HG02571 (cell line): Measurements from ENCODE around the gene ATXN2.

ENCODE experiments used
- ATAC-seq: cut with Tn5 transposase; IDR thresholded peaks from one replicate; pipeline ENCODE4 v1.9.1; 2021; ENCODE audit warnings: mild to moderate bottlenecking, moderate library complexity; ENCODE audit not compliant: unreplicated experiment

The ATXN2 gene

DNA sequence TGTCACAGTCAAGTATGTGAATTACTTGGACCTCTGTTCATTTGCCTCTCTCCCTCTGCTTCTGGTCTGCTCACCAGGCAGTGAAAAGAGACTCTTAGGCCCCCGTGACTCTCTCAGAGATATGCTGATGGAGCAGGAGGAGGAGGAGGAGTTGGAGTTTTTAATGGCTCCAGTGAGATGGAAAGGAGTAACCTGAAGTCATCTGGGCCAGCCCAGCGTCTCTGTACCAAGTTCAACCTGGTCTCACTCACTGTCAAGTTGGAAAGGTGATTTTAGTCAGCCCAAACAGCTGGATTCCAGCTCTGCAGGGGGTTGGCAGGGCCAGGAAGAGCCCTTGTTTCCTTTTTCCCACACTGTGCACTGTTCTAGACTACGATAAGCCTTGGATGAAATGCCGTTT lies 144.8 kb downstream of the ATXN2 start:
- no peak for ATAC-seq

DNA sequence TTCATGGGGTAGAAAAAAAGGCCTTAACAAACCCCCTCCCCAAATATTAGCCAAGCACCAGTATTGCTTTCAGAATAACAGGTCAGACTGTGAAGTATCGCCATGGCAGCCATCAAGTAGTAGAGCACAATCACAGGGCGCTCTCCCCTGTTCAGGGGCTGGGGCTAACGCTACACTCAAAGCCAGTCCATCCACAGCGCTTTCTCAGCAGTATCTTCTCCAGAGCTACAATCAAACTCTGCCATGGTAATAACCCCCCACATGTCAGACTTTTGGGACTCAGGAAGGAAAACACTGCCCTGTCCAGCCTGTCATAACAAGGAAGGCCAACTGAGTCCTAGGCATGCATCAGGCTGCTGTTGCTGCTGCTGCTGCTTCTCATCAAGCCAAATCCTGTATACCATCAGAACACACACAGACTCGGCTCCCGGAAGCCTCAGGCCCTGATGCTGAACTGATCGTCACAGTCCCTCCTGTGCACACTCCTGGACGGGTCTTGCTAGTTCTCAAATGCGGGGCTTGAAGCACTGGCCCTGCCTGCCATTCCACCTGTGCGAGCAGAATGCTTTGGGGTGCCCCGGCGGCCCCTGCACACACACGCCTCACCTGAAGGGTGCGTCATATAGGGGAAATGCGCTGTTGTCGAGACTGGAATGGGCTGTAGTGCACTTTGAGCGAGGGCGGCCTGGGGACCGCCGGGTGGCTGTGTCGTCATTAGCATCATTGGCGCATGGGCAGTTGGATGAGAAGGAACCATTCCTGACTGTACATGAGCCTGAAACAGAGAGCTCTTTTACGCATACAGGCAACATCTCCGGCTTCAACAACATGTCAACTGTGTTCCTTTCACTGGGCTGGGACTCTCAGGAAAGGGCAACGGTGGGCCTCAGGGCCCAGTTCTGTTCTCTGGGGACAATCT lies 145.8 kb downstream of the ATXN2 start:
- ATAC-seq = no peak

DNA sequence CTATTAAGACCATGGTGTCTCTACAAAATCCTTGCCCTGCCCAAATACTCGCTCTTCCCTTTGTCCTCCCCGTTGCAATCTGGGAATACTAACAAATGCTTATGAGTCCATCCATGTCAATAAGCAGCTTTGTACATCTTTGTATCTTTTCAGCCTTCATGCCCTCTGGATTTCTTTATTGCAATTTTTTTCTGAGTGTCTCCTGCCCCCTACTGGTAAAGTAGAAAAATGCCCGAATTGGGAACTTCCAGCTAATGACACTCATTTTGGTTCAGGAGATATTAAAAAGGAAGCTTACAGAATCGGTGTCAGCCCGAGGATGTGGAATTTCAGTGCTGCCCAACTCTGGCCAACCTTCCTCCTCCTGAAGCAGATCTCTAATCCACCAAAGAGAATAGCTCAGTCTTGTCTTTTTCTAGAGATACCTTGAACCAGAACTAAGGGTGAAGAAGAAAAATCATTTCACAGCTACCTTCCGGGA lies 147.4 kb downstream of the ATXN2 start:
- no peak for ATAC-seq

DNA sequence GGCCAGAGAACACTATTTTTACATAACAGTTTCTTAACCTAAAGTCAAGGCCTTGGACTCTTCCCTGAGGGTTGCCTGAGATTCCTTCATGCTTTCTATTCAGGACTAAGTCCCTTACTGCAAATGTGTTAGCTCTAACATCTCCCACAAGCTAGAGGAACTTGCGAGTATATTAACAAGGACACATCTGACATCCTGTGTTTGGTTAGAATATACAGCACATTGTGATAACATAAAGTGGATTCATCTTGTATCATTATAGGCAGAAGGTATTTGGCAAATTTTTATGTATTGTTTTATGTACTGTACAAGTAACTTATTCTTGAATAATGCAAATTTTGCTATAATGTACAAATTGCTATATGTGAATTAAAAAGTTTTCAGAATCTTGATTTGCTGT lies 147.9 kb downstream of the ATXN2 start:
- ATAC-seq = no peak

DNA sequence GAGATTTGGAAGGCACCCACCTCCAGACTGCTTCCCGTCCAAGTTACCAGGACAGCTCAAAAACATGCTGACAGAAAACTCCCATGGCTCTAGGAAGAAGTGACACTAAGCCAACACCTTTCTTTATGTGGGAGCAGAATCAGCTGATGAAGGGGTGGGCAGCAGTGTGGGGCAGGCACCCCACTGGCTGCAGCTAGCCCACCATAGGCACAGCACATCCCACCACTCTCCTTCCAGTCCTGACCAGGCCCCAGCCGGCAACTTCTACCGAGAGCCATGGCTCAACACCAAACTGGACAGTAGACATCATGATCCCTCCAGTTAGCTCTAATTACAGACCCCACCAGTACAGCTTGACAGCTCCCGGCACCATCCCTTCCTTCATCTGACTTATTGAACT lies 148.4 kb downstream of the ATXN2 start:
- ATAC-seq = no peak

DNA sequence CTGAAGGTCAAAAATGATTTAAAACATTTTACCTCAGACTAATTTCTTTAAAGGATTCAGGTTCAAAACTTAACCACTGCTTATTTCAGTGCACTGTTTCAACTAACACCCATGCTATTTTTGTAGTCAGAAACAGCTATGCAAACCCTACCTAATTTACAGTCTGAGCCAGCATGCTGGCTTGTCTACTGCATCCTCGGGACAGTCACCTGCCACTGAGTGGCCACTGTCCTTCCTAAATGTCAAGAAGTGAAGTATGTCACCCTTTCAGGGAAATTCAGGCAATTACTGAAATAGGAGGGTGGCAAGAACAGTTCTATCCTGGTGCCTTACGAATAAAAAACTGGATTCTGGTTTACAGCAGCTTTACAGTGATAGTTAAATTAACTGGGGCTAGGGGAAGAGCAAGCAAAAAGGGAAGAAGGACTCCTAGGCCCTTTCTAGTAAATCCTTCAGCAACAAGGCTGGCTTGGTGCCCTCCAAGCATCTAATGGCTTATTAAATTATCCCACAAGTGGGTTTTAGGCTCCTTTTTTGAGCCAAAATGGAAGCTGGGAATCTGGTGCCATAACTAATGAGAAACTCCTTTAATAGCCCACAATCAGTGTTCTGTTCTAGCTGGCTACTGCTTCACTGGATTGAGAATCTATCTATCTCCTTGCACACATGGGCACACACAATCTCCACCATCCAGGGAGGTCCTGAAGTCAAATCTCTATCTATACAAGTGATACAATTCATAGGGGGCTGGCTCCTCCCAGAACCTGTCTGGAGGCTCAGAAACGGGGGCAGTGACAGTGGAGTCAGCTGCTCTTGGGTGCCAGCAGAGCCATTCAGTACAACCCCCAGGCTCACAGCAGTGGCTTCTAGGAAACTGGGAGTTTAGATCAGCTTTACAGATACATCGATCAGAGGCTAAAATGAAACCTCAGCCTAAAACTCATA lies 150.0 kb downstream of the ATXN2 start:
- ATAC-seq = no peak

DNA sequence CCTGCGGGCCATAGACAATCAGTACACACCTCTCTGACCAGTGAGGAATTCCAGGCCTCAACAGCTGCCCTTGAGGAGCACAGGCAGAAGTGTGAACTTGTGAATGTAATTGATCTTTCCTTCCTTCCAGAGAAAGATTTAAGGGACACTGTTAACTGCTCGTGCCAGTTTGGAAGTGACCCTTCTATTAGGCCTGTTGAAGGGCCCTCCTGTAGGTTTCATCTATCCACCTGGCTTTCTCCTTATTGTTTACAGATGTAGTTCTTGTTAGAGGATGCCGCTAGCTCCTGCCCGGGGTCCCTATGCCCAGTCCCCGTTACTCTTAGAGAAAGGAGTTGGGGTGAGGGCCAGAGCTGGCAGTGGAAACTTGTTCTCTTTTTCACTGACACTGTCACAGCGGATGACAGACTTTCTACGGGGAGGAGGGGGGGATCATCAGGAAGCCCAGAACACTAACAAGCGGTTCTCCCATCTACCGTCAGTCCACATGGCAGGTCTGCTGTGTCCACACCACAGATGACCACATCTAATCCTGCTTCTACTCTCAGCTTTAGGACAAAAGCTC lies 150.8 kb downstream of the ATXN2 start:
- no peak for ATAC-seq

DNA sequence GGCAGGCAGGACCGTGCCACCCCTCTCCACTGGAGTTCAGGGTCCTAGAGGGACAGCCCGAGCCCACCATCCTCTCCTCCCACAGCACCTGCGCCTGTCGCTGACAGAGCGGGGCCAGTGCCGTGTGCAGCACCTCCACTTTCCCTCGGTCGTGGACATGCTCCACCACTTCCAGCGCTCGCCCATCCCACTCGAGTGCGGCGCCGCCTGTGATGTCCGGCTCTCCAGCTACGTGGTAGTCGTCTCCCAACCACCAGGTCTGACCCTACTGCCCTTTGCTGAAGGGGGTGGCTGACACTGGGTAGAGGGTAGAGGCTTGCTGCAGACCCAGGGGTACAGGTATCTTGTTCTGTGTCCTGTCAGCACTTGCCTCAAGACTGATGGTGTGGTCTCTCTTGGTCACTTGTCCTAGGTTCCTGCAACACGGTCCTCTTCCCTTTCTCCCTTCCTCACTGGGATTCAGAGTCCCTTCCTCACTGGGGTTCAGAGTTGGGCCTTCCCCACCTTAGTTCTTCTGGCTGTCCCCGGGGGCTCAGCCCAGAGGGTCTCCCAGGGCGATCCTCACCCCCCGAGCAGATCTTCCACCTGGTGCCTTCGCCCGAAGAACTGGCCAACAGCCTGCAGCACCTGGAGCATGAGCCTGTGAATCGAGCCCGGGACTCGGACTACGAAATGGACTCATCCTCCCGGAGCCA lies 151.4 kb downstream of the ATXN2 start:
- ATAC-seq = no peak

DNA sequence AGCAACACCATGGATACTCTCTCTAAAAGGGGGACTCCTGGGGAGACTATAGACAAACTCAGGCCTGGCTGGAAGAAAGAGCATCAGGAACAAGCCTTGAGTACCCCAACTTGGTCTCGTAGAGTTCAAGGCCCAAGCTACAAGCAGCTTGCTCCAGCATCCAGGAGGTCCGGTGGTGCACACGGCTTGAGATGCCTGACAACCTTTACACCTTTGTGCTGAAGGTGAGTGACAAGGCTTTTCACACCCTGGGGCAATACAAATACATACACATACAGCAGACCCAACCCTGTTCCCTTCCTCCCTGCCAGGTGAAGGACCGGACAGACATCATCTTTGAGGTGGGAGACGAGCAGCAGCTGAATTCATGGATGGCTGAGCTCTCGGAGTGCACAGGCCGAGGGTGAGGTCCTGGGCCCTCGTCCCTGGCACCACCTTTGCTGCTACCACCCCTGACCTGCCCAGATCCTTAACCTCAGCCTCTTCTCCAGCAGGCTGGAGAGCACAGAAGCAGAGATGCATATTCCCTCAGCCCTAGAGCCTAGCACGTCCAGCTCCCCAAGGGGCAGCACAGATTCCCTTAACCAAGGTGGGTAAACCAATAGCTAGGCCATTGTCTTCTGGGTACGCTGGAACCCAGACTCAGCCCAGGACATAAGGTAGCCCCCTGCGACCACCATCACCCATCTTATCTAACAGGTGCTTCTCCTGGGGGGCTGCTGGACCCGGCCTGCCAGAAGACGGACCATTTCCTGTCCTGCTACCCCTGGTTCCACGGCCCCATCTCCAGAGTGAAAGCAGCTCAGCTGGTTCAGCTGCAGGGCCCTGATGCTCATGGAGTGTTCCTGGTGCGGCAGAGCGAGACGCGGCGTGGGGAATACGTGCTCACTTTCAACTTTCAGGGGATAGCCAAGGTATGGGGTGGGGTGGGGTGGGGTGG lies 152.2 kb downstream of the ATXN2 start:
- no peak for ATAC-seq

DNA sequence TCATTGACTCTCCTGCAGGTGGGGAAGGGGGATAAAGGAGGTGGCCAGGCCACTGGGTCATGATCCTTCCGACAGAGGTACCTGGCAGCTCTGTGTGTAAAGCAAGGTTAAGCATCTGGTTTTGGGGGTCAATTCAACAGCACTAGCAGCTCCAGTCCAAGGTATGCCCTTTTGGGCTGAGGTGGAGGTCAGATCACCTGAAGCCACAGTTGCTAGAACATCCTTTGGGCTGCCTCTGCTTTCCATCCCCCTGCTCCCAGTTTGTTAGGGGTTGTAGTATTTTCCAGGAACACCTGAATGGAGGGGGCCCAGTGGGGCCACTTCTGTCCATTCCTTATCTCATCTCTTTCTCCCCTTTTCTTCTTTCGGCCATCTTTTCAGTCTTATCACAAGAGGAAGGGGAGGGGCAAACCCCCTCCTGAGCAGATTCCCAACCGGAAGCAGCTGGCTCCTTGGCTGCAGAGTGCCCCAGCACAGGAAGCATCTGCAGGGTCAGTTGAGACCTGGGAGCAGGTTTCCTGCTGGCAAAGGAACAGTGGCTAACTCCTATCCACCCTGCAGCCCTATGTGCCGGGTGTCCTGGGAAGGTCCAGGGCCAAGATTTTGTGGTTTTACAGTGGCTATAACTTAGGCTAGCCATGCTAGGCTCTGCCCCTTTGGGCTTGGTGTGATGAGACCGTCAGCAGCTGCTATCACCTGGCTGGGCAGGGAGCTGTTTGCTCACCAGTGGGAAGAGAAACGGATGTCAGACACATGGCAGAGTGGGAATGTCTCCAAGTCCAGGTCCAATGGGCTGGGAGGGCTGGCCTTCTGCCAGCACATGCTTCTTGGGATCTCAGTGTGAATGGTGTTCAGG lies 153.2 kb downstream of the ATXN2 start:
- ATAC-seq = no peak

DNA sequence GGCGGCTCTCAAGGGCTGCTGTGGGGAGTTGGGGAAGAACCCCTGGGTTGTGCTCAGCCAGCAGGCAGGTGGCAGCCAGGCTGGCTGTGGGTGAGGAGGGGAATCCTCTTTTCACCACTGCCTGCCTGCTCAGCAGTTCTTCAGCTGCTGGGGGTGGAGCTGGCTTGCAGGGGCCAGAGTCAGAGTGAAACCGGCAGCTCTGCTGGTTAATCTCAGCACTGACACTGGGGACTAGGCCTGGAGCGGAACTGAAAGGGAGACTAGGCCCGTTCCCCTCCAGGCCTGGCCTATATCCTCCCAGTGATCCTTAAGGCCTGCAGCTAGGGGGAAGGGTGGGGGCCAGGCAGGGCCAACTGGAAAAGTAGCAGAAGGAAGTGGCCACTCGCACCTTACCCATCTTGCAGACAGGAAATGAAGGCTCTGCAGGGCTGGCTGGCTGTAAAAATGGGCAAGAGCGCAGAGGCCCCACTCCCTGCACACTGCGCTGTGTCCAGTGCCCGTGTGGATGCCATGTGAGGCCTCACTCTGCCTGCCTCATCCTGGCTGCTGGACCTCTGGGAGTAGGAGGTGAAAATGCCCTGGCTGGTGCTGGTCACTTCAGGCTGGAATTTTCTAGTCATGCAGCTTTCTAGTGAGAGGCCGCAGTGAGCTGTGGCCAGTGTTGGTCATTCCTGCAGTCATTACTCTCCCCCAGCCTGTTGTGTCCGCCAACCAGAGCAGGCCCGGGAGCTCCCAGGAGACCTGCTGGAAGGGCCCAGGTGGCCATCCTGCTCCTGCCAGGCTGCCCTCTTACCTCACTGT lies 154.0 kb downstream of the ATXN2 start:
- peak; percentile 76 for ATAC-seq

DNA sequence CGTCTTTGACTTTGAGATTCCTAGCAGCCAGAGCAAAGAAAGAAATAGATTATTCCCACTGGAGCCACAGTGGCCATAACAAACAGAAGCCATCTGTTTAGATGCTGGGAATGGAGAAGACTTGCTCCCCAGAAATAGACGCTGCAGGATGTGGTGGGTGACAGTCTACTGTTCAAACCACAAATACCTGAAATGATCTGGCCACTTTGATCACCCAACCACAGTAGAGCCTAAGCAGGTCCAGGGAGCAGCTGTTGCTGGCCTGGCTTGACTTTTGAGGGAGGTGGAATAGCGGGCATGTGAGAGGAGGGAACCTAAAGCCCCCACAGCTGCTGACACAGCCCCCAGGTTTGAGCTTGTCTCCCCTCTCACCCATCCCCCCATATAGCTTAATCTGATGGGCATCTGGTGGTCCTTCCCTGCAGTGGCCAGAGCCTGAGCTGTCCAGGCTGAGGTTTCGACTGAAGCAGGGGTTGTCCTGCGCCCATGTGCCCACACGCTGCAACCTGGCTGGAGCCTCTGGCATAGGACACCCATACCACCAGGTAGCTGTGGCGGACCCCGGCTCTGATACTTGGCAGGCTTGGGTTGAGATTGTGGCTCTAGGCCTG lies 154.7 kb downstream of the ATXN2 start:
- ATAC-seq = peak; percentile 19

DNA sequence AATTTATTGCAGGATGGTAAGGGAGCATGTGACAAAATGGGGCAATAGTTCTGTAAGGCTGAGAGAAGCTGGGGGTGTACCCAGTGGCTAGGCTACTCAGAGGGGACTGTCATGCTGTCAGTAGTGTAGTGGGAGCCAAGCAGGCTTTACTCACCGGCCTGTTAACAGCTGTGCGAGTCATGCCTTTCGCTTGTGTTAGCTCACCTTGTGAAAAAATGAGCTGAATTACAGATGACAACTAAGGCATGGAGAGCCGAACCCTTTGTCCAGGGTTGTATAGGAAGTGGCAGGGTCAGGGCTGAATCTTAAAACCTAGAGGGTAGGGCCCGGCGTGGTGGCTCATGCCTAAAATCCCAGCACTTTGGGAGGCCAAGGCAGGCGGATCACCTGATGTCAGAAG lies 155.5 kb downstream of the ATXN2 start:
- ATAC-seq = no peak

DNA sequence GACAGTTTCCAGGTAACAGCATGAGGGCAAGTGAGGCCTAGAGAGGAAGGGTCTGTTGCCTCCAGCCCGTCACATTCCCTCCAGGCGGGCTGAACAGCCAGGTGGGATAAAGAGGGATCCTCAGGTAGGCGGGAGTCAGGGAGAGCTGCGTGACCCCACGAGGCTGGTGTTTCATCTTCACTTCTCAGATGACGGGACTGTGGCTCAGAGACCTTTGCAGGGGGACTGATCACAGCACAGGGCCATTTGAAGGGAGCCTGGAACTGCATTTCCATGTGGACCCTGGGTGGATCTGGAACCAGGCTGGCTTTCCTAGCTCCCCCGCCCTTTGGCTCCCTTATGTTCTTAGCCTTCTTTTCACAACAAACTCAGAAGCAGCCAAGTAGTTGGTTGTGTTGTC lies 156.0 kb downstream of the ATXN2 start:
- no peak for ATAC-seq

DNA sequence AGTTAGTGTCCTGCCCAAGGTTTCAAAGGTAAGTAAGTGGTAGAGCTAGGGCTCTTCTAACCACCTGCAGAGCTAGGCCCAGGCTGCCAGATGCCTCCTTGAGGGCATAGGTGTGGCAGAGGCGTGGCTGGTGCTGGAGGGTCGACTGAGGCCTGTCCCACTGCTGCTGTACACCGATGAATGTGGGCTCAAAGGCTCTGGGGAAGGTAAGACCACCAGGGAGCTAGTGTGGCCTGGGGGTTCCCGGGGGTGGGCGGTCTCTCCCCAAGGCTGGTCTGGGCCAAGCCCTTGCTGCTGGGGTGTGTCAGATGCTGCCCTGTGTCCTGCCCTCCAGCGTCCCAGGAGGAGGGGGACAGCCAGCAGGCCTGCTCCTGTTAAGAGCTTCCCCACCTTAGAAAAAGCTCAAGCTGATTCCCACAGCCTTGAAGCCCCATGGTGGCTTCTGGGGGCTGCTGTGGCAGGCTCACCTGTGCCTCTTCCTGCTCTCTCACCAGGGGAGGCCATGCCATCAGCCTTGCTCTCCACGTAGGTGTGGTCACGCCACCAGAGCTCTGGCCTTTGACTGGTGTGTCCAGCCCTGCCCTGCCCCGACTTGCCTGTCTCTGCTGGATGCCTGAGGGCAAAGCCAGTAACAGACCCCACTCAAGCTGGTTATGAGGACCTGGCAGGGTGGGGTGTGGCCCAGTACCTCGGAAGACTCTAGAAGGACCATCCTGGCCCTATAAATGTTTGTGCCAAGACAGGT lies 156.6 kb downstream of the ATXN2 start:
- no peak for ATAC-seq

DNA sequence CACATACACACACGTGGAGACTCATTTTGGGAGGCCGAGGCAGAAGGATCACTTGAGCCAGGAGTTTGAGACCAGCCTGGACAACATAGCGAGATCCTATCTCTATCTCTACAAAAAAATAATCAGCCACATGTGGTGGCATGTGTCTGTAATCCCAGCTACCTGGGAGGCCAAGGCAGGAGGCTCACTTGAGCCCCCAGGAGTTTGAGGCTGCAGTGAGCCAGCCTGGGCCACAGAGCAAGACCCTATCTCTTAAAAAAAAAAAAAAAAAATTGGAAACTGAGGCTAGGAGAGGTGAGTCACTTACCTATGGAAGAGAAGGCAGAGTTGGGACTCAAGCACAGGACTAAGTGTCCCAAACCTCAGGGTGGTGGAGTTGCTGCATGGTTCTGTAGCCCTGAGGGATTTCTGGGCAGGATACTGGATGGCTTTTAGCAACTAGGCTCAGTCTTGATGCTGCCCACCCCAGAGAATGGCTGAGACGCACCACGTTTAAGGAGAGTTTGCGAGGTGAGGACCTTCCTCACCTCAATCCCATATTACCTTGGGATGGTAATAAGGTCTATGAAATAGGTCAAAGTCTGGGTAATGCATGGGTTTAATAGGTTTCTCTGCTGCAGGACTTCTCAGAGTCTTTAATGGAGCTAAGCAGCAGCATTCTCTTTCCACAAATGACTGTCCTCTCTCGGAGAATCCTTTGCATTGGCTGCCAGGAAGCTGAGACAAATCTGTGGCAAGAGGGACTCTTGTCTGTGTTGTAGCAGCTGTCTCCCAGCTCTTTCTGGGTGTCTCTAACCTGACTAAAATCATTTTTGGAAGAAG lies 157.8 kb downstream of the ATXN2 start:
- no peak for ATAC-seq
